ENCODE results near the gene KLHL24.
A peak's percentile ranks its signal among the peaks of the same experiment; 100 is the strongest.
"Not testable (repeated sequence)": the region's sequence is repeated elsewhere in the genome, so short reads cannot be mapped to it uniquely, and the experiment has no call there.

The KLHL24 gene

DNA sequence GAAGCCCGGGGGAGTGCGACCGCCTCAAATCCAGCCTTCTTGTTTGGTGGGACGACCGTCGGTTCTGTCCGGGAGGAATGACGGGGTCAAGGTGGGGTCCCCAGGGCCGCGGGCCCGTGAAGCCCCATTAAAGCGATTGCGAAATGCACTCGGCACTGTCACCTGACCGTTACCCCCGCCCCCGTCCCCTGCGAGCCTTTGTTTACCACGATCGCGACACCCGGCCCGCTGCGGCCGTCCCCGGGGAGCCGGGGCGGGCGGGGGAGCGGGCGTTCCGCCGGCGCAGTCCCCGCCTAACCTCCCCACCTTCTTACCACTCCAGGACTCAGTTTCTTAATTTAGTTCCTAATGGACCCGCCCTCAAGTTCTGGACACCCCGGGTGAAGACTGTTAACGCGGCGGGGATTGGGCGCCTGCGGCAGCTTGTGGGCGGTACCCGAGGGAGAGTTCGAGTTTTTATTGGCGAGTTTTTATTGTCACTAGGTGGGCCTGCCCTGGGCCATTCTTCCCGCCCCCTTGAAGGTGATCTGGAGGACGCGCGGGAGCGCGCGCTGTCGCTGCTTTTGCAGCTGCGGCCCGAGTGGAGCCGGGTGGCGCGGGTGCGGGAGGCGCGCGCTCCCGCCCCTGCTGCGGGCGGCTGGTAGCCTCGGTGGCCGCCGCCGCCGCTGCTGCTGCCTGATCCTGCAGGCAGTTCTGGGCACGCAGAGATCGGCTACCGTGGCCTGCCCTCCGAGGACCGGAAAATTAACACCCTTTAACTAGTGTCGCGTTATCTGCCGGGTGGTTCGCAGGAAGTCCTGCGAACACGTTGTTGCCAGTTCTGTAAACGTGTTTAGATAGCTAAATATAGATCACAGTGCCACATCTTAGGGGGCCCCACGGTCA lies 1.0 kb downstream of the KLHL24 start:
- DNase-seq = peak; percentile 99

GRCh38 chr3:183637106-183637486 lies 1.7 kb downstream of the KLHL24 start:
- no peak for DNase-seq

DNA sequence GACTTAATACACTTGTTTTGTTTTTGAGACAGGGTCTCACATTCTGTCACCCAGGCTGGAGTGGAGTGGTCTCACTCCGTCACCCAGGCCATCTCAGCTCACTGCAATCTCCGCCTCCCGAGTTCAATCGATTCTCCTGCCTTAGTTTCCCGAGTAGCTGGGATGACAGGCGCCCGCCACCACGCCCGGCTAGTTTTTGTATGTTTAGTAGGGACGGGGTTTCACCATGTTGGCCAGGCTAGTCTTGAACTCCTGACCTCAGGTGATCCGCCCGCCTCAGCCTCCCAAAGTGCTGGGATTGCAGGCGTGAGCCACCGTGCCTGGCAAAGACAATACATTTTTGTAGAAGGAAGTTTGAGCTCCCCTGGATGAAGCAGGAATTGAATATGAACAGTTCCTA lies 2.2 kb downstream of the KLHL24 start:
- not testable (repeated sequence) for DNase-seq

DNA sequence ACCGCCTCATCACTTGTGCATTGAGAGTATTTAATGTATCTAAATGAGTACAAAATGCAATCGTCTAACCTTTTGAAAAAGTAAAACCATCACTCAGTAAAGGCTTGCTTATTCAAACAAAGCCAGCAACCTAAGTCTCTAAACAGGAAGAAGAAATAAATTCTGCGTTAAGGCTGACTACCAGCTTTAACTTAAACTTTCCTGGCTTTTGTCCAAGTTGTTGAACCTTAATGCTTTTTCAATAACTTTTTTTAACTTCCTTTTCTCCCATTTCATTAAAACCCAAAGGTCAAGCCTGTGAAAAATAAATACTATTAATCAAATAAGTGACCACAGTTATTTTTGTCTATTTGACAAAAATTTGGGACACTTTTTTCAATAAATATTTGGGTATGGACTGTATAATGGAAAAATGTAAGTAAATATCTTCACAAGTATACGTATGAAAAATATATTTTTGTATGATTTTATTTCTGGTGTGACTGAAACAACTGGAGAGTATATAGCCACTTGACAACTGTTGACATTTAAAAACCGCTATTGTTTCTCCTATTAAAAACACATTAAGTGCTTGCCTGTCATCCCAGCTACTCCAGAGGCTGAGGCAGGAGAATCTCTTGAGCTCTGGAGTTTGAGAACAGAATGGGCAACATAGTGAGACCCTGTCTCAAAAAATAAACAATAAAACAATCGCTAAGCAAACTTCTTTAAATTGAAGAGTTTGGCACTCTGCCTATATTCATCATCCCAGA lies 2.9 kb downstream of the KLHL24 start:
- no peak for DNase-seq

DNA sequence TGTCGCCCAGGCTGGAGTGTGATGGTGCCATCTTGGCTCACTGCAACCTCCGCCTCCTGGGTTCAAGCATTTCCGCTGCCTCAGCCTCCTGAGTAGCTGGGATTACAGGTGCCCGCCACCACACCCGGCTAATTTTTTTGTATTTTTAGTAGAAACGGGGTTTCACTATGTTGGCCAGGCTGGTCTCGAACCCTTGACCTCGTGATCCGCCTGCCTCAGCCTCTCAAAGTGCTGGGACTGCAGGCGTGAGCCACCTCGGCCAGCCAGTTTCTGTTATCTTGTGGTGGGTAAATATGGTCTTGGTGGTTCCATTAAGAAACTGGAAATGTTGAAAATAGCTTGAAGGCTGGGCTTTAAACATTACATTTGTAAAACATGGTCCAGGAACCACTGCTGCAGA lies 5.2 kb downstream of the KLHL24 start:
- not testable (repeated sequence) for DNase-seq

DNA sequence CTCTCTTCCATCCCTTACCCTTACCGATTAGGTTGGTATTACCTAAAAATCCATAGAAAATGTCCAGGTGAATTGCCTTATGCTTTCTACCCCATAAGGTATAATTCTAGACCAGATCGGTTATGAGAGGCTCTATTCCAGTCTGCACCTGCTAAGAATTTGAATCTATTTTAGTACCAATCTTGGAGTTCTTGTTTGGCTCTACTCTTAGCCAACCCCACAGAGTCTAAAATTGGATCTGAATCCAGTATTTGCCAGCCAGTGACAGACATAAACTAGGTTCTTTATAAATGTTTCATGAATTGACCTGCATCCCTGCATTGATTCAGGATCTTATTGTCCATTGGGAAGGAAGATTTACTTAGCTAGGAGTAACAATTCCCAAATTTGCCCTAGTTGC lies 6.5 kb downstream of the KLHL24 start:
- DNase-seq = no peak

- DNase-seq = no peak
These were observed 8.8 kb downstream of the KLHL24 start for GRCh38 chr3:183644244-183644643.

DNA sequence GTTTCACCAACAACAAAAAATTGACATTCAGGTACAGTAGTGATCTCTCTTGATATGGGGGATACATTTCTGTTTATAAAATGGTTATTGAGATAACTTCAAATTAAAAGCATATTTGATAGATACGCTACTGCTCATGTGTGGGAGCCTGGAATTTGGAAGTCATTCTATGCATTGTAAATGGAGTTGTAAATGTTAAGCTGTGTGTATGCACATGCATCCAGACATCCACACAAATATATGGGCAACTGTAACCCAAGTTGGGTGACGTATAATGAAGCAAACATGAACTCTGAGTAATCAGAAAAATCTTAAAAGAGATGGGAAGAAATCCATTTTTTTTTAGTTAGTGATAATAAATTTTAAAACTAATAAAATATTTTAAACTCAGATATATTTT lies 9.8 kb downstream of the KLHL24 start:
- DNase-seq = no peak

DNA sequence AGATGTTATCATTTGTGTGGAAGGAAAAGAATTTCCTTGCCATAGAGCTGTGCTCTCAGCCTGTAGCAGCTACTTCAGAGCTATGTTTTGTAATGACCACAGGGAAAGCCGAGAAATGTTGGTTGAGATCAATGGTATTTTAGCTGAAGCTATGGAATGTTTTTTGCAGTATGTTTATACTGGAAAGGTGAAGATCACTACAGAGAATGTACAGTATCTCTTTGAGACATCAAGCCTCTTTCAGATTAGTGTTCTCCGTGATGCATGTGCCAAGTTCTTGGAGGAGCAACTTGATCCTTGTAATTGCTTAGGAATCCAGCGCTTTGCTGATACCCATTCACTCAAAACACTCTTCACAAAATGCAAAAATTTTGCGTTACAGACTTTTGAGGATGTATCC lies 15.1 kb downstream of the KLHL24 start:
- DNase-seq = no peak

DNA sequence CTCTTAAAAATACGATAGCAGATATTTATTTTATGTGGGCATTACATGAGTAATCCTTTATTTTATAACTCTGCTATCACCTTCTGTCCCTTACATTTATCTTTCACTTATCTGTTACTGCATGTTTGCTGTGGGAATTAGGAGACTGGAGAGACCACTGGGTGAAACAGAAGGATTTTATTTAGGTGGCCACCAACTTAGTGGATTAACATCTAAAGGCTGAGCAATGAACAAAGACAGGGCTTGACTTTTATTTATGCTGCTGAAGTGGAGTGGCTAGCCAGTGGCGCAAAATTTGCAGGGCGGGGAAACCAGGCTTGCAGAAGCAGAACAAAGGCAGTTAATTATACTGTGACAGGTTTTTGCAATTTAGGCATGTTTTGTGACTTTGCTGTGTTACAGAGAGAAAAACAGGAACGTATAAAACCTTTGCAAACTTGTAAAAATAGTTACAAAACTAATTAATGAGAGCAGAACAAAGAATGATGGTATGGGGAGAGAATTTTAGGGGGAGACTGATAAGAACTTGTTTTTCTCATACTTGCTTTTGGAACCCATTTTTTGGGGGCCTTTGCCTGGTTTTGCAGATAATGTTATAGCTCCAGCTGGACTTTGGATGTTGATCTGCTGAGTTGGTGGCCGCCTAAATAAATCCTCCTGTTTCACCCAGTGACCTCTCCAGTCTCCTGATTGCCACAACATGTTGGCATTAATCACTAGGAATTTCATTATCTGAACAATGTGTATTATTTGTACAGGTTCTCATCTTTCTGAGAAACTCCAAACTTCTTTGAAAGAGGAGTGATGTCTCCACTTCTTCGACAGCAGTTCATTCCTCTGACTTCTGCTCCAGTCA lies 18.0 kb downstream of the KLHL24 start:
- DNase-seq = no peak

DNA sequence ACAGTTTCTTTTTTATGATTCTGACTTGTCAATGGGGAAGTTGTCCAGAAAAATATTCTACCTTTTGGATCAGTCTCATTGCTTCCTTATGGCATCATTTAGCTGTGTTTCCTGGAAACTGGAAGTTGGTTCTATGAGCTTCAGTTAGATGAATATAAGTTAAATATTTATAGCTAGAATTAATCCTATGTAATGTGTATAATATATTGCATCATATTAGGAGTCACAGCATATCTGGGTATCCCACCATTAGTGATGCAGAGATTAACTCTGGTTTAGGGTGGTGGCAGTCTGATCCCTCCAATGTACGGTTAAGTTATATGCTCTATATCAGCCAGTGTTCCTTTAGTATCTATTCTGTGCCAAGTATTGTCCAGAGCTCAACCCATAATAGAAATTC lies 19.3 kb downstream of the KLHL24 start:
- DNase-seq = no peak

GRCh38 chr3:183662099-183662498 lies 26.7 kb downstream of the KLHL24 start:
- DNase-seq = no peak

DNA sequence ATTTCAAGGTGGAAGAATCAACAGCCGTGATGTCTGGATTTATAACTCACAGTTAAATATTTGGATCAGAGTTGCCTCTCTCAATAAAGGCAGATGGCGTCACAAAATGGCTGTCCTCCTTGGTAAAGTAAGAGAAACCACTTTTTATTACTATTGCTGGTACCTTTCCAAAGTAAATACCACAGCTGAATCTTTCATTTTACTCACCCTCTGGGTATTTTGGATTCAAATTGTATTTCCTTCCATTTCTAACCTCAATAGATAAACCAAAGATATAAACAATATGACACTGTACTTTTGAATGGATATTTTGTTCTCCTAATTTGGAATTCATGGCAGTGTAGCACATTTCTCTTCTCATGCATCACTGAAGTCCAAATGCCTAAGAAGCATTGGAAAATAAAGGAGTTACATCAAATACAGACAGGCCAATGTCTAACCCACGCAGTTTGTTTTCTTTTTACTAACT lies 29.5 kb downstream of the KLHL24 start:
- no peak for DNase-seq

DNA sequence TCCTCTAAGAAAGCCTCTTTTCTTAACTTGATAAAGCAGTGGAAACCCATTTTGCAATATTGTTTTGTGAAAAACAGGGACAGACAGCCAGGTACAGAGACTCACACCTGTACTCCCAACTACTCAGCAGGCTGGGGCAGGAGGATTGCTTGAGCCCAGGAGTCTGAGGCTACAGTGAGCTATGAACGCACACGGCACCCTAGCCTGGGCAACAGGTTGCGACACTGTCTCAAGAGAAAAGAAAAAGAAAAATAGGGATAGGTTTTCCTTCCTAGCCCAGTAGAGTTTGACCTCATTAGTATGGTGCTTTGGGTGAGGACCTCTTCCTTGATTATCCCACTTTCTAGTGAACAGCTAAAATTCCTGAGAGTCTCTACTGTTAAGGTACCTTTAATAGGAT lies 44.6 kb downstream of the KLHL24 start:
- DNase-seq = no peak

- DNase-seq = no peak
These were observed 52.3 kb downstream of the KLHL24 start for GRCh38 chr3:183687705-183688104.

DNA sequence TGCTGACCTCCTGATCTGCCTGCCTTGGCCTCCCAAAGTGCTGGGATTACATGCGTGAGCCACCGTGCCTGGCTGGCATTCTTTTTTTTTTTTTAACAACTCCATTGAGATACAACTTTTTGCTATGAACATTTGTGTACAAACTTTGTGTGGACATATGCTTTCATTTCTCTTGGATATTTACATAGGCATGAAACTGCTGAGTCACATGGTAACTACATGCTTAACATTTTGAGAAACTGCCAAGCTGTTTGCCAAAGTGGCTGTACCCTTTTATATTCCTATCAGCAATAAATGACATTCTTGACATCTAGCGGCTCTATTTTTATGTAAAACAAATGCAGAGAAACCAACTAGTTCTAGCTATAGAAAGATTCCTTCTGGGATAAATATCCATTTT lies 53.5 kb downstream of the KLHL24 start:
- no peak for DNase-seq

GRCh38 chr3:183689621-183690020 lies 54.2 kb downstream of the KLHL24 start:
- DNase-seq = not testable (repeated sequence)

- DNase-seq = no peak
These were observed 55.1 kb downstream of the KLHL24 start for GRCh38 chr3:183690402-183690995.

DNA sequence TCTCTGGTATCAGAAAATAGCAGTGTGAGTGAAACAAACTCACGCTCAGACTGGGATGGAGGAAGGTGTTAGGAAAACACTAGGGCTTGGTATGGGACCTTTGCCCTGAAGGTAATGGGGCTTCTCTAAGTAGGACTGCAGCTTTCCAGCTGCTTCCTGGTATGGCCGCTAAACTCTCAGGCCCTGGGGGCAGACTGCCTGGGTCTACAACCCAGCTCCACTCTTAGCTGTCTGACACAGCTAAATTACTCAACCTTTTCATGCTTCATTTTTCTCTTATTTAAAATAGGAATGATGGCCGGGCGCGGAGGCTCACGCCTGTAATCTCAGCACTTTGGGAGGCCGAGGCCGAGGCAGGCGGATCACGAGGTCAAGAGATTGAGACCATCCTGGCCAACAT lies 57.0 kb downstream of the KLHL24 start:
- DNase-seq = no peak

- DNase-seq = no peak
These were observed 60.3 kb downstream of the KLHL24 start for GRCh38 chr3:183695569-183696364.

DNA sequence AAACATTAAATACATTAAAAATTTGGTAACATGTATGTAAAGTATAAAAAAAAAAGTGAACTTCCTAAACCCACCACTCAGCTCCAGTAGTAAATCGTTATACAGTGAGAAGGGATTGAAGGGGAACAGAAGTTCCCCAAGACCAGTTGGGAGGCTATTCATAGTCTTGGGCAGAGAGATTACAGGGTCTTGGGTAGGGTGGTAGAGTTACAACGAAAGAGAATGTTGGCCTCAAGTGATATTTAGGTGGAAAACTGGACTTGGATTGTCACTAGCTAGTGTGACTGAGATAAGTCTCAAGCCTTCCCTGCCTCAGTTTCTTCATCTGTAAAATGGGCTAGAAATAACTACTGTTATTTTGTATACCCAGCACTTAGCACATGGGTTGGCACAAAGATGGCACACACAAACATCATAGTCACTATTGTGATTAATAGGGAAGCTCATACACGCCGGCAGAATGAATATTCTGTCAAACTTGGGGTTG lies 61.7 kb downstream of the KLHL24 start:
- DNase-seq = no peak
